IPS-18a (cell line): ENCODE data around the gene AATF.
A peak's percentile ranks its signal among the peaks of the same experiment; 100 is the strongest.

Source experiments
- H3K27ac ChIP-seq: one replicate; pipeline ENCODE4 v1.5.1; 2013; ENCODE audit warnings: low read length
- H3K27me3 ChIP-seq: one replicate; pipeline ENCODE4 v1.6.1; 2013; ENCODE audit warnings: mild to moderate bottlenecking, low read length; ENCODE audit not compliant: control insufficient read depth, insufficient read depth
- H3K36me3 ChIP-seq: one replicate; pipeline ENCODE4 v1.6.1; 2013; ENCODE audit warnings: low read depth, low read length; ENCODE audit not compliant: control insufficient read depth
- H3K4me1 ChIP-seq: one replicate; pipeline ENCODE4 v1.6.1; 2013; ENCODE audit warnings: low read depth, low read length; ENCODE audit not compliant: control insufficient read depth
- H3K4me3 ChIP-seq: one replicate; pipeline ENCODE4 v1.5.1; 2013; ENCODE audit warnings: low read length
- H3K9ac ChIP-seq: one replicate; pipeline ENCODE4 v1.6.1; 2013; ENCODE audit warnings: mild to moderate bottlenecking, low read length, moderate library complexity
- H3K9me3 ChIP-seq: one replicate; pipeline ENCODE4 v1.6.1; 2013; ENCODE audit warnings: low read depth, low read length; ENCODE audit not compliant: control insufficient read depth

AATF gene

DNA sequence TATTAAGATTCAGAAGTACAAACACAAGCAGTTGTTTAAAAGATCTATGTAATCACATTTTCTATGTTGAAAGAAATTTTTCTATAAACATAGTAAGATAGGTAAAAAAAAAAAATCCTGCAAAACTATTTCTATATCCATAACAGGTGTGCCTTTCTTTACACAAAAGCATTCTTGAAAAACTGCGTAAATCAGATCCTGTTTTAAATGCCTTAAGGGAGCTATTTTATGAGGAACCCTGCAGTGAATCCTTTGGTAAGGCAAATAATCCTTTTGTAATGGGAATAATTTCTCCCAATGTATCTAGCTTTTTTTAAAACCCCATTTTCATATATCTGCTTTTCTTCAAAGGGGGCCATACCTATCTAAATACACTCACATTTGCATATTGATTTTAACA is 157.3 kb downstream of the AATF start:
- Histone ChIP-seq H3K4me3 (peak overlapping the region; percentile 22), H3K9ac (no peak overlapping the region), H3K36me3 (peaks cover 37% of the 10 kb centered on the region), H3K27ac (peak overlapping the region; percentile 11), H3K4me1 (peaks cover 42% of the 10 kb centered on the region), H3K27me3 (no peaks in the 10 kb centered on the region), H3K9me3 (no peaks in the 10 kb centered on the region)
